Sigmoid colon (tissue), 3 donors: Measurements from ENCODE around the gene RASEF.

Experiments used
- POLR2A ChIP-seq, 2 donors: fragments of 450-650 bp; IDR thresholded peaks; one replicate each; pipeline ENCODE4 v1.6.1; 2016; ENCODE audit warnings: antibody characterized with exemption in 2 of 2, mild to moderate bottlenecking in 2 of 2, moderate library complexity in 2 of 2
- TF ChIP-seq, protein P1 (sequence below), 4 experiments: fragments of 450-650 bp in 3 of 4; fragments of 200-600 bp in 1 of 4; IDR thresholded peaks; one replicate each; pipeline ENCODE4 v1.5.1; 2016 to 2019; ENCODE audit warnings: antibody characterized with exemption in 4 of 4, mild to moderate bottlenecking in 3 of 4, moderate library complexity in 2 of 4

- TF ChIP-seq, protein P1, sequence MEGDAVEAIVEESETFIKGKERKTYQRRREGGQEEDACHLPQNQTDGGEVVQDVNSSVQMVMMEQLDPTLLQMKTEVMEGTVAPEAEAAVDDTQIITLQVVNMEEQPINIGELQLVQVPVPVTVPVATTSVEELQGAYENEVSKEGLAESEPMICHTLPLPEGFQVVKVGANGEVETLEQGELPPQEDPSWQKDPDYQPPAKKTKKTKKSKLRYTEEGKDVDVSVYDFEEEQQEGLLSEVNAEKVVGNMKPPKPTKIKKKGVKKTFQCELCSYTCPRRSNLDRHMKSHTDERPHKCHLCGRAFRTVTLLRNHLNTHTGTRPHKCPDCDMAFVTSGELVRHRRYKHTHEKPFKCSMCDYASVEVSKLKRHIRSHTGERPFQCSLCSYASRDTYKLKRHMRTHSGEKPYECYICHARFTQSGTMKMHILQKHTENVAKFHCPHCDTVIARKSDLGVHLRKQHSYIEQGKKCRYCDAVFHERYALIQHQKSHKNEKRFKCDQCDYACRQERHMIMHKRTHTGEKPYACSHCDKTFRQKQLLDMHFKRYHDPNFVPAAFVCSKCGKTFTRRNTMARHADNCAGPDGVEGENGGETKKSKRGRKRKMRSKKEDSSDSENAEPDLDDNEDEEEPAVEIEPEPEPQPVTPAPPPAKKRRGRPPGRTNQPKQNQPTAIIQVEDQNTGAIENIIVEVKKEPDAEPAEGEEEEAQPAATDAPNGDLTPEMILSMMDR (IDR thresholded peaks at IDR 0.05) = no peak
- no peak for TF ChIP-seq POLR2A (IDR thresholded peaks at IDR 0.05)
These were observed 124.3 kb downstream of the RASEF start for GRCh38 chr9:82938426-82939218.
